NB4 (cell line): ENCODE measurements around the gene LGALS3.

Experiments
- DNase-seq: peaks from one replicate; pipeline ENCODE4 v3.0.0; 2010; ENCODE audit warnings: low read depth
- H3K4me3 ChIP-seq: one replicate; pipeline ENCODE4 v1.5.1; 2011; ENCODE audit warnings: mild to moderate bottlenecking, low read depth, low read length, moderate library complexity
- CTCF ChIP-seq: IDR thresholded peaks from one replicate; pipeline ENCODE4 v1.5.1; 2012; ENCODE audit warnings: low read depth, low read length
- MAX ChIP-seq: IDR thresholded peaks from 2 replicates; pipeline ENCODE4 v1.6.1; 2011; ENCODE audit warnings: low read depth, low read length
- MYC ChIP-seq: IDR thresholded peaks from 2 replicates; pipeline ENCODE4 v1.6.1; 2011; ENCODE audit warnings: low read depth, low read length
- POLR2A ChIP-seq: IDR thresholded peaks from 2 replicates; pipeline ENCODE4 v1.6.1; 2011; ENCODE audit warnings: mild to moderate bottlenecking; ENCODE audit not compliant: insufficient read length; ENCODE audit errors: extremely low read depth

LGALS3 gene

DNA sequence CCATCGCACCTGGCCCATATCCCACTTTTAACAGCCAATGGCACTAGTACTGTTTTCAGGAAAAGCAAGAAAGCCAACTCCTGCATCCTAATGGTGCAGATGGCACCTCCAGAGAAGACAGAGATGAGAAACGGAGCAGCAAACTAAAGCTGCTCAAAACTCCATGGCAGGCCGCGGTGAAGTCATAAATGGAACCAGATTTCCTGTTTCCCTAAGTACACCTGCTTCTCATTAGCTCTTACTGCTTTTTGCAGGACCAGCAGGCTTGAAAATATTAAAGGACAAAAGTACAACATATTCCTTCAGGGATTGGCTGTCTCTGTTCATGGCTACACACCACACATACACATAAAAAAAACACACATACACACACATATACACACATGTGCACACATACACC, 36.7 kb upstream of the LGALS3 start:
- TF ChIP-seq MAX, result no peak
- TF ChIP-seq MYC, result no peak
- no peak for TF ChIP-seq CTCF
- TF ChIP-seq POLR2A, result no peak
- no peak for DNase-seq
- no peak overlapping the region for H3K4me3 ChIP-seq

GRCh38 chr14:55094292-55095157, 34.5 kb upstream of the LGALS3 start:
- no peak for DNase-seq
- H3K4me3 ChIP-seq, result no peak overlapping the region
- no peak for TF ChIP-seq POLR2A
- TF ChIP-seq CTCF, result no peak
- no peak for TF ChIP-seq MAX
- TF ChIP-seq MYC, result no peak

- H3K4me3 ChIP-seq, result no peak overlapping the region
- TF ChIP-seq MAX, result peak; percentile 55; the same call in 1 of the 2 replicates
- TF ChIP-seq POLR2A, result no peak
- TF ChIP-seq MYC, result no peak
- peak; percentile 57 for DNase-seq
Measured at GRCh38 chr14:55097881-55098560, 31.0 kb upstream of the LGALS3 start.

- no peak overlapping the region for H3K4me3 ChIP-seq
- TF ChIP-seq CTCF (no peak), MAX (no peak), MYC (no peak), POLR2A (no peak)
- DNase-seq, result no peak
Measured at GRCh38 chr14:55098561-55098898, 30.5 kb upstream of the LGALS3 start.

- no peak for DNase-seq
- no peak overlapping the region for H3K4me3 ChIP-seq
- TF ChIP-seq MAX (no peak), CTCF (no peak), POLR2A (no peak), MYC (no peak)
Measured at GRCh38 chr14:55099756-55100155, 29.3 kb upstream of the LGALS3 start.

GRCh38 chr14:55101698-55102097, 27.4 kb upstream of the LGALS3 start:
- no peak overlapping the region for H3K4me3 ChIP-seq
- no peak for TF ChIP-seq CTCF

More at GRCh38 chr14:55101698-55102097, 27.4 kb upstream of the LGALS3 start:
- no peak for DNase-seq
